GM12878 (cell line): ENCODE data around the gene SPHK1.

ENCODE experiments used
- ASH2L ChIP-seq: fragments of 300-600, 200-600 bp; sonication (generic); IDR thresholded peaks from 2 replicates; pipeline ENCODE4 v1.6.1; 2017; ENCODE audit warnings: low read depth, mild to moderate bottlenecking, borderline replicate concordance
- IKZF2 ChIP-seq, 2 experiments: fragments of 450-650 bp; IDR thresholded peaks; 2 replicates each; pipeline ENCODE4 v1.6.1; 2017; ENCODE audit warnings: mild to moderate bottlenecking in 2 of 2, moderate library complexity in 2 of 2
- SMAD1 ChIP-seq: fragments of 450-650 bp; IDR thresholded peaks from 2 replicates; pipeline ENCODE4 v1.6.1; 2018; ENCODE audit warnings: mild to moderate bottlenecking, low read depth; ENCODE audit not compliant: partially characterized antibody
- USF2 ChIP-seq: IDR thresholded peaks from 2 replicates; pipeline ENCODE4 v1.6.1; 2011; ENCODE audit warnings: low read depth, low read length, improper control_type of control experiment, borderline replicate concordance
- ZNF622 ChIP-seq: fragments of 450-650 bp; IDR thresholded peaks from 2 replicates; pipeline ENCODE4 v1.6.1; 2017; ENCODE audit warnings: mild to moderate bottlenecking, inconsistent platforms

- no peak for TF ChIP-seq ASH2L
- no peak for TF ChIP-seq IKZF2 (IDR thresholded peaks at IDR 0.05)
- no peak for TF ChIP-seq ZNF622
- TF ChIP-seq USF2: no peak
- TF ChIP-seq SMAD1: no peak
Measured at GRCh38 chr17:76398523-76399174, 14.2 kb downstream of the SPHK1 start.
